Measurements from ENCODE around the gene PPP1CA.

DNA sequence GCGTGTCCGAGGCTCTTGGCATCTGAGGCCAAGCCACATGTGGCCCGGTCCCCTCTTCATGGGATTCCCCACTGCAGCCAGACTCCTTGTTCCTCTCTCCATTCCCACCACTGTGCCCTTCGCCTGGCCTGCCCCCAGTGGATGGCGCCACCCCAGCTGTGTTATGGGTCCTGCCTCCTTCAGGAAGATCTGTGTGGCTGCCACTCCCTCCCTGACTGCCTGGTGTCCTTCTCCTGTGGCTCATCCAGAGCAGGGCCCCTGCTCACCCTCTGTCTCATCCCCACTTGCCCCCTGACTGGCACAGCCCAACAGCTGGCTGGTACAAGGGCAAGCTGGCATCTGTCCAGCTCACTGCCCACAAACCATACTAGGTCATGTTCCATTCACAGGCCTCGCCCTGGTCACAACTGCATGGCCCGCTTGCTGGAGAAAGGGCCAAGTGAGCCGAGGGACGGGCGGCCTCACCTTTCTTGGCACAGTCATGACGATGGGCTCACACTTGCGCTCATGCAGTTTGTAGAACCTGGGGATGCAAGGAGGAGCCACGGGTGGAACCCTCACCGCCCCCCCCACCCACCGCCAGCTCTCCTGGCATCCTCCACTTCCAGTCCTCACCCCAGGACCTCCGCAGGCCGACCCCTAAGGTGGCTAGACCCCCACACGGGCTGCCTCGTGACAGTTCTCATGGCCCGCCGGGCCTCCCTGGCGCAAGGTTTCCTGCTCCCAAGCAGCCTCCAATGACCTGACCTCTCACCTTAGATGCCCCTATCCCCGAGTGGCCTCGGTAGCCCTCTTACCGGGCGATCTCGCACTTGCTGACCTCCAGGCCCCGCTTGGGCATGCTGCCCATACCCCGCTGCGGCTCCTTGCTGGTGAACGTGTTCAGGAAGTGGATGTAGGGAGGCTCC, 37.9 kb upstream of the PPP1CA start:
- TF ChIP-seq CTCF (IDR thresholded peaks at IDR 0.05), result no peak
- TF ChIP-seq POLR2A (IDR thresholded peaks at IDR 0.05), result no peak
